ENCODE results near the gene NPC2.

GRCh38 chr14:74516451-74517160 lies 23.5 kb upstream of the NPC2 start:
- TF ChIP-seq, protein P1, sequence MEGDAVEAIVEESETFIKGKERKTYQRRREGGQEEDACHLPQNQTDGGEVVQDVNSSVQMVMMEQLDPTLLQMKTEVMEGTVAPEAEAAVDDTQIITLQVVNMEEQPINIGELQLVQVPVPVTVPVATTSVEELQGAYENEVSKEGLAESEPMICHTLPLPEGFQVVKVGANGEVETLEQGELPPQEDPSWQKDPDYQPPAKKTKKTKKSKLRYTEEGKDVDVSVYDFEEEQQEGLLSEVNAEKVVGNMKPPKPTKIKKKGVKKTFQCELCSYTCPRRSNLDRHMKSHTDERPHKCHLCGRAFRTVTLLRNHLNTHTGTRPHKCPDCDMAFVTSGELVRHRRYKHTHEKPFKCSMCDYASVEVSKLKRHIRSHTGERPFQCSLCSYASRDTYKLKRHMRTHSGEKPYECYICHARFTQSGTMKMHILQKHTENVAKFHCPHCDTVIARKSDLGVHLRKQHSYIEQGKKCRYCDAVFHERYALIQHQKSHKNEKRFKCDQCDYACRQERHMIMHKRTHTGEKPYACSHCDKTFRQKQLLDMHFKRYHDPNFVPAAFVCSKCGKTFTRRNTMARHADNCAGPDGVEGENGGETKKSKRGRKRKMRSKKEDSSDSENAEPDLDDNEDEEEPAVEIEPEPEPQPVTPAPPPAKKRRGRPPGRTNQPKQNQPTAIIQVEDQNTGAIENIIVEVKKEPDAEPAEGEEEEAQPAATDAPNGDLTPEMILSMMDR (IDR thresholded peaks at IDR 0.05) = no peak
- TF ChIP-seq POLR2A (IDR thresholded peaks at IDR 0.05) (no peak), EP300 (IDR thresholded peaks at IDR 0.05) (no peak), POLR2AphosphoS5 (IDR thresholded peaks at IDR 0.05) (no peak)

Measured in sigmoid colon (tissue), 4 donors.